Omental fat pad (tissue), 4 donors: ENCODE data around the gene XPO6. TPM values are rescaled to one million over a fixed set of nuclear protein-coding genes. Genes with fewer than 3 reads are reported as not detected.
"Not testable (repeated sequence)": the region's sequence is repeated elsewhere in the genome, so short reads cannot be mapped to it uniquely, and the experiment has no call there.

Experiments used
- ATAC-seq: fragments of 150-250 bp; one replicate; pipeline ENCODE4 v1.9.1; 2016; ENCODE audit warnings: mild to moderate bottlenecking, moderate library complexity; ENCODE audit not compliant: low FRiP score
- DNase-seq: peaks from one replicate; pipeline ENCODE4 v3.0.0-alpha.2; 2019; ENCODE audit warnings: low spot score
- CTCF ChIP-seq, 3 donors: fragments of 450-650 bp; IDR thresholded peaks; one replicate each; pipeline ENCODE4 v1.5.1; 2016 to 2017; ENCODE audit warnings: antibody characterized with exemption in 3 of 3, mild to moderate bottlenecking in 3 of 3, moderate library complexity in 2 of 3
- total RNA-seq, 4 donors: library from RNA; depleted of rRNA; stranded (reverse); fragments of >200 nt; gene quantifications; one replicate each; pipeline ENCODE4 v1.1.0, GENCODE V29; 2016

Gene XPO6
- total RNA-seq, 4 donors from 2014 or later, result 59.5 to 162 (median 118) TPM

- ATAC-seq (no peak), DNase-seq (no peak)
- no peak for TF ChIP-seq CTCF (IDR thresholded peaks at IDR 0.05)
Measured at GRCh38 chr16:28254158-28254557, 42.4 kb upstream of the XPO6 start.

GRCh38 chr16:28250999-28251398, 39.2 kb upstream of the XPO6 start:
- DNase-seq (no peak), ATAC-seq (no peak)
- TF ChIP-seq CTCF (IDR thresholded peaks at IDR 0.05), result no peak

- DNase-seq, ATAC-seq: not testable (repeated sequence)
Measured at GRCh38 chr16:28249483-28249882, 37.7 kb upstream of the XPO6 start.

GRCh38 chr16:28241924-28242323, 30.2 kb upstream of the XPO6 start:
- ATAC-seq (no peak), DNase-seq (no peak)
- no peak for TF ChIP-seq CTCF (IDR thresholded peaks at IDR 0.05)

GRCh38 chr16:28237754-28238357, 26.1 kb upstream of the XPO6 start:
- no peak for TF ChIP-seq CTCF (IDR thresholded peaks at IDR 0.05)
- DNase-seq, result no peak
- ATAC-seq, result no peak

GRCh38 chr16:28231763-28232162, 20.0 kb upstream of the XPO6 start:
- no peak for DNase-seq
- TF ChIP-seq CTCF (IDR thresholded peaks at IDR 0.05), result no peak
- no peak for ATAC-seq

GRCh38 chr16:28223909-28224308, 12.1 kb upstream of the XPO6 start:
- DNase-seq, ATAC-seq: not testable (repeated sequence)

GRCh38 chr16:28219777-28220176, 8.0 kb upstream of the XPO6 start:
- ATAC-seq, DNase-seq: not testable (repeated sequence)

GRCh38 chr16:28219282-28219681, 7.5 kb upstream of the XPO6 start:
- DNase-seq, result no peak
- no peak for TF ChIP-seq CTCF (IDR thresholded peaks at IDR 0.05)
- no peak for ATAC-seq
